ENCODE measurements around the gene CRIM1. TPM values are rescaled to one million over a fixed set of nuclear protein-coding genes. Genes with fewer than 3 reads are reported as not detected.

CRIM1 gene
- polyA plus RNA-seq, 6 donors from 2014 or later: 1.1 to 5.3 (median 2.7) TPM

- ATAC-seq (ENCODE audit: low read depth in 2 of 2) (no peak), DNase-seq (no peak)
- Mint-ChIP-seq H3K27me3 (no peaks in the 10 kb centered on the region), H3K4me1 (peaks cover 20 to 24% (median 22%) of the 10 kb centered on the region in 3 donors), H3K27ac (no peak overlapping the region), H3K4me3 (no peak overlapping the region), H3K36me3 (no peaks in the 10 kb centered on the region), H3K9me3 (no peaks in the 10 kb centered on the region)
Measured at GRCh38 chr2:36383726-36384125, 28.1 kb downstream of the CRIM1 start.

GRCh38 chr2:36384454-36384853 is 28.9 kb downstream of the CRIM1 start:
- H3K4me3 Mint-ChIP-seq: no peak overlapping the region
- no peaks in the 10 kb centered on the region for H3K36me3 Mint-ChIP-seq
- no peaks in the 10 kb centered on the region for H3K9me3 Mint-ChIP-seq
- DNase-seq (no peak), ATAC-seq (ENCODE audit: low read depth in 2 of 2) (no peak)
- H3K27ac Mint-ChIP-seq: no peak overlapping the region
- H3K27me3 Mint-ChIP-seq: no peaks in the 10 kb centered on the region
- peaks cover 20 to 24% (median 22%) of the 10 kb centered on the region in 3 donors for H3K4me1 Mint-ChIP-seq

GRCh38 chr2:36385603-36386002 is 30.0 kb downstream of the CRIM1 start:
- H3K4me3 Mint-ChIP-seq: no peak overlapping the region
- H3K4me1 Mint-ChIP-seq: peaks cover 15 to 17% (median 17%) of the 10 kb centered on the region in 3 donors
- no peak for DNase-seq
- no peaks in the 10 kb centered on the region for H3K27me3 Mint-ChIP-seq
- H3K36me3 Mint-ChIP-seq: no peaks in the 10 kb centered on the region
- H3K9me3 Mint-ChIP-seq: no peaks in the 10 kb centered on the region
- no peak for ATAC-seq (ENCODE audit: low read depth in 2 of 2)
- H3K27ac Mint-ChIP-seq: no peak overlapping the region

- Mint-ChIP-seq H3K9me3 (no peaks in the 10 kb centered on the region), H3K36me3 (no peaks in the 10 kb centered on the region), H3K4me3 (peak overlapping the region in 1 of 8 donors; percentile 61), H3K27me3 (no peaks in the 10 kb centered on the region), H3K4me1 (peaks cover 10 to 13% (median 12%) of the 10 kb centered on the region in 3 donors), H3K27ac (peak overlapping the region in 2 of 6 donors; percentile 15 to 40)
- DNase-seq (no peak), ATAC-seq (ENCODE audit: low read depth in 2 of 2) (no peak)
Measured at GRCh38 chr2:36387258-36387916, 31.8 kb downstream of the CRIM1 start.

GRCh38 chr2:36388472-36388871 is 32.9 kb downstream of the CRIM1 start:
- no peaks in the 10 kb centered on the region for H3K9me3 Mint-ChIP-seq
- H3K27me3 Mint-ChIP-seq: no peaks in the 10 kb centered on the region
- H3K27ac Mint-ChIP-seq: peak overlapping the region in 1 of 6 donors; percentile 53
- ATAC-seq (ENCODE audit: low read depth in 2 of 2) (no peak), DNase-seq (no peak)
- no peak overlapping the region for H3K4me3 Mint-ChIP-seq
- H3K36me3 Mint-ChIP-seq: no peaks in the 10 kb centered on the region
- H3K4me1 Mint-ChIP-seq: peaks cover 10 to 13% (median 12%) of the 10 kb centered on the region in 3 donors

GRCh38 chr2:36389091-36389564 is 33.5 kb downstream of the CRIM1 start:
- Mint-ChIP-seq H3K36me3 (no peaks in the 10 kb centered on the region), H3K4me1 (peaks cover 10 to 13% (median 12%) of the 10 kb centered on the region in 3 donors)
- DNase-seq: no peak

GRCh38 chr2:36389577-36389976 is 34.0 kb downstream of the CRIM1 start:
- Mint-ChIP-seq H3K4me1 (peaks cover 10 to 13% (median 12%) of the 10 kb centered on the region in 3 donors), H3K27ac (peak overlapping the region in 1 of 6 donors; percentile 13), H3K4me3 (no peak overlapping the region), H3K27me3 (no peaks in the 10 kb centered on the region), H3K9me3 (no peaks in the 10 kb centered on the region), H3K36me3 (no peaks in the 10 kb centered on the region)
- ATAC-seq (ENCODE audit: low read depth in 2 of 2): no peak
- no peak for DNase-seq

More at GRCh38 chr2:36389091-36389564, 33.5 kb downstream of the CRIM1 start:
- H3K9me3 Mint-ChIP-seq: no peaks in the 10 kb centered on the region
- ATAC-seq (ENCODE audit: low read depth in 2 of 2): no peak
- no peak overlapping the region for H3K4me3 Mint-ChIP-seq
- no peaks in the 10 kb centered on the region for H3K27me3 Mint-ChIP-seq
- peak overlapping the region in 1 of 6 donors; percentile 13 for H3K27ac Mint-ChIP-seq

GRCh38 chr2:36392571-36393255 is 37.1 kb downstream of the CRIM1 start:
- Mint-ChIP-seq H3K27me3 (no peaks in the 10 kb centered on the region), H3K4me3 (no peak overlapping the region), H3K27ac (peak overlapping the region in 1 of 6 donors; percentile 21), H3K36me3 (peaks cover 0 to 5% of the 10 kb centered on the region in 2 donors), H3K4me1 (peaks cover 2 to 3% (median 3%) of the 10 kb centered on the region in 3 donors), H3K9me3 (no peaks in the 10 kb centered on the region)
- ATAC-seq (ENCODE audit: low read depth in 2 of 2): no peak
- DNase-seq: no peak

GRCh38 chr2:36393738-36394256 is 38.2 kb downstream of the CRIM1 start:
- ATAC-seq (ENCODE audit: low read depth in 2 of 2) (no peak), DNase-seq (no peak)
- Mint-ChIP-seq H3K4me1 (no peaks in the 10 kb centered on the region), H3K27me3 (no peaks in the 10 kb centered on the region), H3K27ac (peak overlapping the region in 2 of 6 donors; percentile 19 to 25), H3K4me3 (no peak overlapping the region), H3K36me3 (peaks cover 0 to 5% of the 10 kb centered on the region in 2 donors), H3K9me3 (no peaks in the 10 kb centered on the region)

GRCh38 chr2:36394804-36395203 is 39.2 kb downstream of the CRIM1 start:
- Mint-ChIP-seq H3K4me1 (no peaks in the 10 kb centered on the region), H3K4me3 (no peak overlapping the region), H3K27me3 (no peaks in the 10 kb centered on the region), H3K27ac (no peak overlapping the region), H3K9me3 (no peaks in the 10 kb centered on the region), H3K36me3 (peaks cover 0 to 5% of the 10 kb centered on the region in 2 donors)
- DNase-seq: no peak
- no peak for ATAC-seq (ENCODE audit: low read depth in 2 of 2)

GRCh38 chr2:36395866-36396265 is 40.3 kb downstream of the CRIM1 start:
- DNase-seq: no peak
- no peak overlapping the region for H3K27ac Mint-ChIP-seq
- H3K9me3 Mint-ChIP-seq: no peaks in the 10 kb centered on the region
- H3K4me3 Mint-ChIP-seq: no peak overlapping the region
- H3K4me1 Mint-ChIP-seq: no peaks in the 10 kb centered on the region
- no peaks in the 10 kb centered on the region for H3K27me3 Mint-ChIP-seq
- ATAC-seq (ENCODE audit: low read depth in 2 of 2): no peak
- peaks cover 0 to 5% of the 10 kb centered on the region in 2 donors for H3K36me3 Mint-ChIP-seq

- no peaks in the 10 kb centered on the region for H3K9me3 Mint-ChIP-seq
- no peaks in the 10 kb centered on the region for H3K27me3 Mint-ChIP-seq
- ATAC-seq (ENCODE audit: low read depth in 2 of 2) (no peak), DNase-seq (no peak)
- H3K4me1 Mint-ChIP-seq: no peaks in the 10 kb centered on the region
- peaks cover 0 to 5% of the 10 kb centered on the region in 2 donors for H3K36me3 Mint-ChIP-seq
- H3K4me3 Mint-ChIP-seq: no peak overlapping the region
- peak overlapping the region in 1 of 6 donors; percentile 35 for H3K27ac Mint-ChIP-seq
Measured at GRCh38 chr2:36396878-36397539, 41.4 kb downstream of the CRIM1 start.

GRCh38 chr2:36397728-36398413 is 42.3 kb downstream of the CRIM1 start:
- Mint-ChIP-seq H3K9me3 (no peaks in the 10 kb centered on the region), H3K27ac (no peak overlapping the region), H3K4me3 (no peak overlapping the region), H3K27me3 (no peaks in the 10 kb centered on the region), H3K36me3 (peaks cover 0 to 5% of the 10 kb centered on the region in 2 donors), H3K4me1 (no peaks in the 10 kb centered on the region)
- DNase-seq (no peak), ATAC-seq (ENCODE audit: low read depth in 2 of 2) (no peak)

Data from naive B cell (primary cell).